ENCODE measurements around the gene PMCH. TPM values are rescaled to one million over a fixed set of nuclear protein-coding genes. Genes with fewer than 3 reads are reported as not detected.
"Not testable (repeated sequence)": the region's sequence is repeated elsewhere in the genome, so short reads cannot be mapped to it uniquely, and the experiment has no call there.

The PMCH gene
- 1 to 10 TPM in 1 of 4 donors, under 1 TPM in 2, not detected in 1; 0.38 to 1.3 (median 0.68) TPM for polyA plus RNA-seq (ENCODE audit: insufficient read length in 4 of 4)

DNA sequence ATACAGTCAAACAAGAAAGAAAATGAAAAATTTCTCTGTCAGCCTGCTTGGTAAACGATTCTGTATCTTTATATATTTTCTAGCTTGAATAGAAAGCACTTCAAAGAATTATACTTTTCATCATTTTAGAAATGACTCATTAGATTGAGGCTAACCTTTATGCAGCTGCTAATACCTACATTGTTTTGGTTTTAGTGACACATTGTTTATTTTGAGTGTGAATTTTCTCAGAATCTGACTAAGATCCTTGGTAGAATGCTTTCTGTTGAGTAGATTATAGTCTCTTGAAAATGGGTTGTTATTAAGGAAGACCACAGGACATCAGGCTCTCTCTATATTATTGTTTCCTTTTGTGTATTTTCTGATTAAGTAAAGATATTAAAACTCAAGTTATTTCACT lies at the start of gene PMCH:
TSS of gene PMCH (minus strand) at position 45 of the 400 bp plus-strand sequence. CDS start 63 bp downstream, outside the sequence.
- DNase-seq (ENCODE audit: low read depth in 4 of 4, low spot score in 3 of 4): no peak

GRCh38 chr12:102240859-102241258 lies 43.2 kb upstream of the PMCH start:
- DNase-seq (ENCODE audit: low read depth in 4 of 4, low spot score in 3 of 4): not testable (repeated sequence)

- DNase-seq (ENCODE audit: low read depth in 4 of 4, low spot score in 3 of 4): no peak
Measured at GRCh38 chr12:102234599-102234998, 37.0 kb upstream of the PMCH start.

DNA sequence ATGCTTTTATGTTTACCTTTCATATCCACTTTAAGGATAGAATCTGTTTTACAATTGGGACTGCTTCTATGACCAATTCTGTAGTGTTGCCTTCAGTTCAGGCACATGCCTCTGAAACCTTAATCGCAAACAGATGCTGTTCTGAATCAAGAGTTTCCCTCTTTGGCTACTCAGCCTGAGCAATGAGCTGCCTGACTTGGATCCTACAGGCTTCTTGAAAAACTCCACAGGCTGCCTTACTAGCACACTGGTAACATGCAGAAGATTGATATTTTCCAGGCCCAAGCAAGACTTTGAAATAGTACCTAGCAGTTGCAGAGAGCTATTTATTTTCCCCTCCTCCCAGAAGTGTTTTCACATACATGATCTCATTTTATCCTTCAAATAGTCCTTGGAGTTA lies 34.8 kb upstream of the PMCH start:
- peak in 2 of 4 donors; percentile 3 to 7 for DNase-seq (ENCODE audit: low read depth in 4 of 4, low spot score in 3 of 4)

DNA sequence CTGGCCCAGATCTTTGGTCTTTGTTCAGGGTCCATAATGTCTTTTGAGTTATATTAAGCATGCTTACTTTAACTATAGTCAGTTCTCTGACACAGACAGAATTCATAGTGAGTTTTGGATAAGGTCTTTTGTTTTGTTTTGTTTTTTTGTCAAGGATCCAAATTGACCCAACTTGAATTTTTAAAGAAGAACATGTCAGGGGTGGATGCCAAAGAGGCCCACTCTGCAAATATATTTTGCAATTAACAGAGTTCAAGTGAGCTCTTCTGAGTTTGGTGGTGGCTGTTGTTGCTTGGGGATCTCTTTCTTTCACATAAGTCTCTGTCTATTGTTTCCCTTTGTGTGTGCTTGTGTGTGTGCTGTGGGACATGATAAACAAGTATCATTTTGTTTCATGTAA lies 34.4 kb upstream of the PMCH start:
- DNase-seq (ENCODE audit: low read depth in 4 of 4, low spot score in 3 of 4): no peak

DNA sequence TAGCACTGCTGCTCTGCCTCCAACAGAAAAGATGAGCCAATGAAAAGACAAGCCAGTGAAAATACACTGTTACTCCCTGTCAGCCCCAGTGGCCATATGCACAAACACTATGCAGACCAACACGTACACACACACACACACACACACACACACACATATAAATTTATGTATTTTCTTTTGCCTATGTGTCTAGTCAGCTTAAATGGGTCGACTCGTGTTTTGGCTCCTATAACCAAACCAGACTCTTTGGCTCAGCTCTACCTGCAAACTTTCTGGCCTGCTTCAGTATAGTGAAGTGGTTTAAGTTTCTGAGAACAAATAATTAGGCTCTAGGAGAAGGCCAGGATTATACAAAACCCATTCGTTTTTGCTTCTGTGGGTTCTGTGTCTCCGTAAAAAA lies 30.3 kb upstream of the PMCH start:
- no peak for DNase-seq (ENCODE audit: low read depth in 4 of 4, low spot score in 3 of 4)

DNA sequence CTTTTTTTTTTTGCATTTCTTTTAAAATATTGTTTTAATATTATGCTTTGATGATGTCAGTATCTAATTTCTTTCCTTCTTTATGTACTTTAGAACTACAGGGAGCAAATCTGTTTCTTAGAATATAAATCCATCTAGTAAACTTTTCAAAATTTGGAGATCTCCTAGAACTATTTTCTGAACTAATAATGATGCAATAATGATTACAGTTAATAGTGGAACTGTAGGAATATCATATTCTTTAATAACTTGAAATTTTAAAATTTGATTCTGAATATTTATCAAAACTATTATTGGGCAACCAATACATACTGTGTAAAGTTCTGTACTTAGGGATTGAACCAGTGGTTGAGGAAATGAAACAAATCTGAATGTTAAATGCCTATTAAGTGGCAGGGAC lies 23.1 kb upstream of the PMCH start:
- no peak for DNase-seq (ENCODE audit: low read depth in 4 of 4, low spot score in 3 of 4)

DNA sequence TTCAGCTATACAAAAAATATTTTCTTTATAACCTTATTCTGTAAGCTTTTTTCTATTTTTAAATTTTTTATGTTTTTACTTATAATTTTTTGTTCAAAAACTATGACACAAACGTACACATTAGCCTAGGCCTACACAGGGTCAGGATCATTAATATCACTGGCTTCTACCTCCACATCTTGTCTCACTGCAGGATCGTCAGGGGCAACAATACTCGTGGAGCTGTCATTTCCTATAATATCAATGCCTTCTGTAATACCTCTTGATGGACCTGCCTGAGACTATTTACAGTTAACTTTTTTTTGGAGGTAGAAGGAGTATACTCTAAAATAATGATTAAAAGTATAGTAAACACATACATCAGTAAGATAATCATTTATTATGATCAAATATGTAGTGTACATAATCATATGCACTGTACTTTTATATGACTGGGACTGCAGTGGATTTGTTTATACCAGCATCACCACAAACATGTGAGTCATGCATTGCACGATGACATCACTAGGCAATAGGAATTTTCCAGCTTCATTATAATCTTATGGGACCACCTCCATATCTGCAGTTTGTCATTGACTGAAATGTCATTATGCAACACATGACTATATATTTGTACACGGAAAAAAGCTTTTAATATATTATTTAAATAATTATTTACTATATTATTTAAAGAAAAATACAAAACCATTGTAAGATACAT lies 18.5 kb upstream of the PMCH start:
- no peak for DNase-seq (ENCODE audit: low read depth in 4 of 4, low spot score in 3 of 4)

GRCh38 chr12:102204025-102204424 lies 6.4 kb upstream of the PMCH start:
- no peak for DNase-seq (ENCODE audit: low read depth in 4 of 4, low spot score in 3 of 4)

DNA sequence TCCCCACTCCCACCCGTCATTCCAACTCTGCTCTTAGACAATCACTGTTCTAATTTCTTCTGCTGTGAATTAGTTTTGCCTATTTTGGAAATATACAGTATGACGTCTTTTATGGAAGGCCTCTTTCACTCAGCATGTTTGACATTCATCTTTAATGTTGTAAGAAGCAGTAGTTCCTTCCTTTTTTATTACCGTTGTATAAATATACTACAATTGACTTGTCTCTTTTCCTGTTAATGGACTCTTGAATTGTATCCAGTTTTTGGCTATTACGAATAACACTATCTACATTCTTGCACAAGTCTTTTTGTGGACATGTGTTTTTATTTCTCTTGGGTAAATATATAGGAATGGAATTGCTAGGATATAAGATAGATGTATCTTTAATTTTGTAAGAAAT lies 4.9 kb upstream of the PMCH start:
- no peak for DNase-seq (ENCODE audit: low read depth in 4 of 4, low spot score in 3 of 4)

- DNase-seq (ENCODE audit: low read depth in 4 of 4, low spot score in 3 of 4): no peak
Measured at GRCh38 chr12:102201436-102202061, 3.9 kb upstream of the PMCH start.

DNA sequence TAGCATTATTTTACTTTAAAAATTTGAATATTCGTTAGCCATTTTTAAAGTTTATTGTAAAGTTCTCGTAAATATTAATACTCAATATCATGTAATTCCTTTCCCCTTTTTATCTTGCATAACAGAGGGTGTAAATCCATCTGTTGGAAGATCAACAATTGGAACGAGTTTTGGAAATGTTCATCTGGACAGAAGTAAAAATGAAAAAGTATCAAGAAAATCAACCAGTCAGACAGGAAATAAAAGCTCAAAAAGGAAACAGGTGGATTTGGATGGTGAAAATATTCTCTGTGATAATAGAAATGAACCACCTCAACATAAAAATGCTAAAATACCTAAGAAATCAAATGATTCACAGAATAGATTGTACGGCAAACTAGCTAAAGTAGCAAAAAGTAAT lies 1.8 kb downstream of the PMCH start:
- DNase-seq (ENCODE audit: low read depth in 4 of 4, low spot score in 3 of 4): no peak

DNA sequence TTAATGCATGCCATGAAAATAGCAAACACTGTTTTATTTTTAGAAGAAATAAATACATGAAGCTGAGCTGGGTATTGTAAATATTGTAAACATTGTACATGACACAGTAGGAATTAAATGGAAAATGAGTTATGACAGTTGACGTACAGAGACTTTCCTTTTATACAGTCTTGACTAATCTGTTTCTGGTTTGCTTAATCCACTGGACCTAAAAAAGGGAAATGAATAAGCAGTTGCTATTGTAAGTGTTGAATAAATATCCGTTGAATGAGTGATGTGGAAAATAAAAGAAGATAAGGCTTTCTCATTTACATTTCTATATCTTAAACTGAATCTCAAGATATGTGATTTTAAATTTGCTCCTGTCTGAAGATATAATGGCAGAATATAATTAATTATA lies 15.0 kb downstream of the PMCH start:
- no peak for DNase-seq (ENCODE audit: low read depth in 4 of 4, low spot score in 3 of 4)

DNA sequence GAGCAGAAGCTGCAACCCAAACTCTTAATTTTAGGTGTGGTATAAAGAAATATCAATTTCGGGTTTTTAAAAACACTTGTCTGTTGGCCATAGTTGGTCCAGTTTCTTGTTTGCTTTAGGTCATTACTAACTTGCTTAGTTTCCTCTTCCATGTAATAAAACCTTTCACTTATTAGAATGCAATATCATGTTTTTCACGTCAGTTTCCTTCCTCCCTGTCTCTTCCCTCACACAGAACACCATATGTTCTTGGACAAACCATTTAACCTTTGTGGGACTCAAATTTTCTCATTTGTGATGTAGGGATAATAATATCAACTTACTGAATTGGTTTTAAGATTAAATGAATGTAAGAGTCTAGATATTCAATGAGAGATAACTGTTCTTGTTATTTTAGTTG lies 22.9 kb downstream of the PMCH start:
- no peak for DNase-seq (ENCODE audit: low read depth in 4 of 4, low spot score in 3 of 4)

- DNase-seq (ENCODE audit: low read depth in 4 of 4, low spot score in 3 of 4): no peak
Measured at GRCh38 chr12:102174117-102174516, 23.5 kb downstream of the PMCH start.

DNA sequence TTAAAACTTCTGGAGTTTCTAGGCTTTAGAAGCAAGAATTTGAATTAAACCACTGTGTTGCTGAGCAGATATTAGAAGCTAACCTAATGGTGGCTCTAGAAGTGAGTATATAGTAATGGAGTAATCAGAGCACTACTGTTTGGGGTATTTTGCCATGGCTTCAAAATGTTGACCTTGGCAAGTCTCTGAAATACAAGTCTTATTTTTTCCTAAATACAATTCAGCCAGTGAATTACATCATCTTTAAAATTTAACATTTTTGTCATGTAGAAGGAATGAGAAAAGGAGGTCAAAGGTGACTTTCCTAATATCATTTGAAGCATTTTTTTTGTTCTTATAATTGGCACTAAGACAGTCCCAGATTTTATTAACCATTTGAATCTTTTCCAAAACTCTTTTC lies 25.2 kb downstream of the PMCH start:
- no peak for DNase-seq (ENCODE audit: low read depth in 4 of 4, low spot score in 3 of 4)

GRCh38 chr12:102171951-102172350 lies 25.7 kb downstream of the PMCH start:
- no peak for DNase-seq (ENCODE audit: low read depth in 4 of 4, low spot score in 3 of 4)

DNA sequence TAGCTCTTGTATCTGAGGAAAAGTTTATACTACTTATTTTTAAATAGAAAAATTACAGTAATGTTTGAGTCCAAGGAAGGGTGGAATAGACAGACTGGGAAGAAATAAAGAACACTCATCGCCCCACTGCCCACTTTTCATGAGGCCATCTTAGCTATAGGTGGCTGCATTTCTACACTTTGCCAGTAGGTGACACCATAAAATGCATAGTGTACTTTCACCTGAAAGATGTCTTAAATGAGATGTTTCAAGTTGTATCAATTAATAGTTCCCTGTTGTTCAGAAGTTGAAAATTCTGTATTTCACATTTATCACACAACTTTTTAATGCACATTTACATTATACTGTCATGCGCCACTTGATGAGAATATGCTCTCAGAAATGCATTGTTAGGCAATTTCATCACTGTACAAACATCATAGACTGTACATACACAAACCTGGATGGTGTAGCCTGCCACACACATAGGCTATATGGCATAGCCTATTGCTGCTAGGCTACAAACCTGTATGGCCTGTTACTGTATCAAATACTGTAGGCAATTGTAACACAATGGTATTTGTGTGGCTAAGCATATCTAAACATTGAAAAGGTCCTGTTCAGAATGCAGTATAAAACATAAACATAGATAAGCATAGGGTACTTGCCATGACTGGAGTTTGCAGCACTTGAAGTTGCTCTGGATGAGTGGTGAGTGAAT lies 27.6 kb downstream of the PMCH start:
- peak in 1 of 4 donors; percentile 2 for DNase-seq (ENCODE audit: low read depth in 4 of 4, low spot score in 3 of 4)

GRCh38 chr12:102167821-102168604 lies 29.6 kb downstream of the PMCH start:
- DNase-seq (ENCODE audit: low read depth in 4 of 4, low spot score in 3 of 4): no peak

- DNase-seq (ENCODE audit: low read depth in 4 of 4, low spot score in 3 of 4): no peak
Measured at GRCh38 chr12:102163383-102163782, 34.2 kb downstream of the PMCH start.

DNA sequence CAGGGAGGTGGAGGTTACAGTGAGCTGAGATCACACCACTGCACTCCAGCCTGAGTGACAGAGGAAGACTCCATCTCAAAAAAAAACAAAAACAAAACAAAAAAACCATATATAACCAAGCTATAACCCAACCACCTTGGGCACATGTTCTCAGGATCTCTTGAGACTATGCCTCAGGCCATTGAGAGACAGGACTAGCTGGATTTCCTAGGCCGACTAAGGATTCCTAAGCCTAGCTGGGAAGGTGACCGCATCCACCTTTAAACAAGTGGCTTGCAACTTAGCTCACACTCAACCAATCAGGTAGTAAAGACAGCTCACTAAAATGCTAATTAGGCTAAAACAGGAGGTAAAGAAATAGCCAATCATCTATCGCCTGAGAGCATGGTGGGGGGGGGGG lies 42.4 kb downstream of the PMCH start:
- not testable (repeated sequence) for DNase-seq (ENCODE audit: low read depth in 4 of 4, low spot score in 3 of 4)

Measured in left renal pelvis (tissue), 4 donors.